Stomach (tissue), 9 donors: ENCODE results near the gene AQR. TPM values are rescaled to one million over a fixed set of nuclear protein-coding genes. Genes with fewer than 3 reads are reported as not detected.

Experiments
- DNase-seq, 2 donors: peaks; one replicate each; pipeline versions ENCODE4 v3.0.0 to v3.0.0-alpha.2; 2013 to 2019
- H3K27ac ChIP-seq, 5 donors: fragments of 200-600 bp in 4 of 5; sonication (generic) in 4 of 5; one replicate each; pipeline ENCODE4 v1.5.1; 2013 to 2019; ENCODE audit warnings: mild to moderate bottlenecking in 1 of 5, moderate library complexity in 1 of 5
- H3K27me3 ChIP-seq, 3 donors: fragments of 200-600 bp; sonication (generic); one replicate each; pipeline ENCODE4 v1.5.1; 2017 to 2019; ENCODE audit warnings: mixed run types in 1 of 3
- H3K36me3 ChIP-seq, 4 donors: fragments of 200-600 bp; sonication (generic); 1 replicate in 3 of 4; 2 replicates in 1 of 4; pipeline ENCODE4 v1.5.1; 2016 to 2019
- H3K4me1 ChIP-seq, 4 donors: fragments of 200-600 bp; sonication (generic); one replicate each; pipeline ENCODE4 v1.5.1; 2016 to 2019
- H3K4me3 ChIP-seq, 4 donors: fragments of 200-600 bp; sonication (generic) in 3 of 4; one replicate each; pipeline ENCODE4 v1.5.1; 2016 to 2019; ENCODE audit warnings: mild to moderate bottlenecking in 1 of 4
- H3K9me3 ChIP-seq, 4 donors: fragments of 200-600 bp; sonication (generic); one replicate each; pipeline ENCODE4 v1.5.1; 2016 to 2019
- CTCF ChIP-seq, 7 experiments: fragments of 450-650 bp in 4 of 7; fragments of 200-600 bp in 3 of 7; sonication (generic) in 3 of 7; IDR thresholded peaks; one replicate each; pipeline ENCODE4 v1.5.1; 2016 to 2019; ENCODE audit warnings: antibody characterized with exemption in 7 of 7, control low read depth in 2 of 7, mild to moderate bottlenecking in 1 of 7
- EP300 ChIP-seq: sonication (generic); formaldehyde crosslinking; IDR thresholded peaks from one replicate; pipeline ENCODE4 v1.6.1; 2017; ENCODE audit warnings: antibody characterized with exemption
- POLR2A ChIP-seq, 4 donors: fragments of 450-650 bp; IDR thresholded peaks; one replicate each; pipeline ENCODE4 v1.6.1; 2016; ENCODE audit warnings: antibody characterized with exemption in 4 of 4, control low read depth in 2 of 4, mild to moderate bottlenecking in 1 of 4, moderate library complexity in 1 of 4
- POLR2AphosphoS5 ChIP-seq, 3 donors: sonication (generic); formaldehyde crosslinking; IDR thresholded peaks; one replicate each; pipeline ENCODE4 v1.6.1; 2016; ENCODE audit warnings: antibody characterized with exemption in 3 of 3
- WGBS, 5 donors: extraction: QIAGEN DNeasy Blood & Tissue Kit in 3 of 5; methylation state at CpG; one replicate each; pipeline versions ENCODE4 v1.1.5 to v1.1.7; 2013 to 2018; 5-methylcytosine and 5-hydroxymethylcytosine counted together
- intact Hi-C: fragments of 100-400 bp; cut with DNase I; formaldehyde crosslinking; loops from one replicate; pipeline ENCODE4 v1.15.1; 2023; ENCODE audit warnings: low total_unique reads
- polyA plus RNA-seq, 3 donors: library from polyadenylated mRNA; stranded (reverse); fragments of 200-250 nt; gene quantifications; one replicate each; pipeline ENCODE4 v1.2.3, GENCODE V29; 2013
- total RNA-seq, 5 donors: library from RNA; depleted of rRNA; stranded (reverse); fragments of >200 nt; gene quantifications; one replicate each; pipeline versions ENCODE4 v1.1.0 to v1.2.3, GENCODE V29; 2014 to 2016
- donor health status: healthy with polysubstance abuse.
- donor health status: Bipolar disorder and iron deficiency.
- donor health status: healthy.

The AQR gene
- total and polyA plus RNA-seq, 8 donors = 4.5 to 54.5 (median 9.6) TPM

DNA sequence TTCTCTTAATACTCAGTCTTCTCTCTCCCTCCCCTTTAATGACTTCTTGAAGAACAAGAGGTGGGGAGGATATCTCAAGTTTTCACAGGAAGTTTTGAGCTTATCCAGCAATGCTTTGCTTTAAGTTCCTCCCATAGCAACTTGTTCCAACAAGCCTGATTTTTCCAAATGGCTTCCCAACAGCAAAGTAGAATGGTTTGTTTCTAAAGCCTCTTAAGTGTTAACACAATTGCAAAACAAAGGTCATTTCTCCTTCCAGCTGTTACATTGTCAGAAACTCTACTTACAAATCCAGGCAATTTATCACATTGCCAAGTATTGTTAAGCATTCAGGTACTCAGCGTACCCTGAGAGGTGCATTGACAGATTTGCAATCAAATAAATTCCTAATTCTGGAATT, 25.4 kb upstream of the AQR start:
- Histone ChIP-seq H3K9me3 (no peaks in the 10 kb centered on the region), H3K36me3 (no peaks in the 10 kb centered on the region), H3K4me1 (no peaks in the 10 kb centered on the region), H3K27me3 (peaks cover 0 to 8% (median 0%) of the 10 kb centered on the region in 3 donors), H3K4me3 (no peak overlapping the region), H3K27ac (no peak overlapping the region)
- TF ChIP-seq CTCF (IDR thresholded peaks at IDR 0.05) (no peak), POLR2A (IDR thresholded peaks at IDR 0.05) (no peak), POLR2AphosphoS5 (IDR thresholded peaks at IDR 0.05) (no peak)
- 63 to 75% (median 71%) methylated on average over 1 of the region's 1 CpG for WGBS, 5 donors
- DNase-seq = no peak
- intact Hi-C loops = no loop called here

DNA sequence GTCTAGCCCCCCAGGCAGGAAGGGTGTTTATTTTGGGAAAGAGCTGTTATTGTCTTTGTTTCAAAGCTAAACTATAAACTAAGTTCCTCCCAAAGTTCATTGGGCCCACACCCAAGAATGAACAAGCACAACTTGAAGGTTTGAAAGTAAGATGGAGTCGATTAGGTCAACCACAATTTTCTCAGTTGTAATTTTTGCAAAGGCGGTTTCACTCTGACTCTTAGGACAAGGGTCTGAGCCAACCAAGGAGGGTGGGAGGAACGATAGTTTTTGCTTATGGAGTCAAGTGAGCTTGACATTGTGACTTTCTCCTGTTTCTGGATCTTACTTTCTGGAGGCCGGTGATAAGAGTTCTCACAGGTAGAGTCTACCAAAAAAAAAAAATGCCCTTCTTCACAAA, 24.3 kb upstream of the AQR start:
- DNase-seq = no peak
- Histone ChIP-seq H3K4me1 (peaks cover 0 to 6% (median 5%) of the 10 kb centered on the region in 4 donors), H3K27ac (no peak overlapping the region), H3K27me3 (peaks cover 0 to 8% (median 0%) of the 10 kb centered on the region in 3 donors), H3K4me3 (no peak overlapping the region), H3K36me3 (no peaks in the 10 kb centered on the region), H3K9me3 (no peaks in the 10 kb centered on the region)
- intact Hi-C loops = no loop called here
- WGBS, 5 donors = 74 to 89% (median 78%) methylated on average over 4 of the region's 4 CpGs
- TF ChIP-seq POLR2AphosphoS5 (IDR thresholded peaks at IDR 0.05) (no peak), CTCF (IDR thresholded peaks at IDR 0.05) (no peak), POLR2A (IDR thresholded peaks at IDR 0.05) (no peak), EP300 (no peak)

DNA sequence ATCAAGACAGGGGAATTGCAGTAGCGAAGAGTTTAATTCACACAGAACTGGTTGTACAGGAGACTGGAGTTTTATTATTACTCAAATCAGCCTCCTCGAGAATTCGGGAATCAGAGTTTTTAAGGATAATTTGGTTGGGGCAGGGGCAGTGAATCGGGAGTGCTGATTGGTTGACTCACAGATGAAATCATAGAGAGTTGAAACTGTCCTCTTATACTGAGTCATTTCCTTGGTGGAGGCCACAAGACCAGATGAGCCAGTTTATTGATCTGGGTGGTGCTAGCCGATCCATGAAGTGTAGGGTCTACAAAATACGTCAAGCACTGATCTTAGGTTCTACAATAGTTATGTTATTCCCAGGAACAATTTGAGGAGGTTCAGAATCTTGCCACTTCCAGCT, 23.9 kb upstream of the AQR start:
- H3K27ac ChIP-seq = no peak overlapping the region
- 70 to 81% (median 78%) methylated on average over 6 of the region's 6 CpGs for WGBS, 5 donors
- intact Hi-C loops = no loop called here
- no peaks in the 10 kb centered on the region for H3K36me3 ChIP-seq
- H3K27me3 ChIP-seq = peaks cover 0 to 8% (median 0%) of the 10 kb centered on the region in 3 donors
- no peaks in the 10 kb centered on the region for H3K9me3 ChIP-seq
- TF ChIP-seq CTCF (IDR thresholded peaks at IDR 0.05) = no peak
- TF ChIP-seq POLR2AphosphoS5 (IDR thresholded peaks at IDR 0.05) = no peak
- TF ChIP-seq POLR2A (IDR thresholded peaks at IDR 0.05) = no peak
- no peak for TF ChIP-seq EP300
- H3K4me1 ChIP-seq = peaks cover 0 to 7% (median 6%) of the 10 kb centered on the region in 4 donors
- no peak overlapping the region for H3K4me3 ChIP-seq
- no peak for DNase-seq

DNA sequence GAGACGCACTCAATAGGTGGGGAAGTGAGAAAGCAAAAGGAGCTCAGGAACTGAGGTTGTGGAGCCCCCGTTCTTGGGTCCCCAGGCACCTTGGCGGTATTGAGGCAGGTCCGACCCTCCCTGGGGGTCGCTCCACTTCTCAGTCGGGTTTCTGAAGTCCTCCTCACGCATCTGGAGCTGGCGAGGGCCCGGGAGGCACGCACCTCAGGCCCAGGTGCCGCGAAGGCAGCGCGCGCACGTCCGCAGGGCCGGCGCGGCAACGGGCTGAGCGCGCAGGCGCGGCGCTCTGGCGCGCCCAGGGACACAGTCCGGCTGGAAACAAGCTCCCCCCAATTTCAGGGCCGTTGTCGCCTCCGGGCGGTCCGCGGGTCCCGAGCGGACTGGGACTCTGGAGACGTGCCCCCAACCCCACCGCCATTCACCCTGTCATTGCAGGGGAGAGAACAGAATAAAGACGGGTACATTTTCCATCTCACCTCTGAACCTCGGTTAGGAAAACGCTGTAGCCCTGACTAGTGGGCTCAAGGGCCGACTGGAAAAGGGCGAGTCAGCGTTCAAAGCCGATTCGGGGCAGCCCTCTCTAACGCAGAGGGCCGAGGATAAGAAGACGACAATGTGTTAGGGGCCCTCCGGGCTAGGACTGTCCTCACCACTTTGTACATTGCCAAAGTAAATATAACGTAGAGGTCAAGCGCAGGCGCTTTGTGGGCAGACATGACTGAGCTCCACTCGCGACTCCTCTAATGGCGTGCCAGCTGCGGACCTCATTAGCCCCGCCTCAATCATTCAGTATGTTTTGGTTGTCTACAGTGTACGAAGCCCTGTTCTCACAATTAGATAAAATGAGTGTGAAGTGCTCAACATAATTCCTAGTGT, 18.7 kb upstream of the AQR start, which contains the start of gene ZNF770:
Gene ZNF770 (minus strand): TSS at position 261 of the 876 bp plus-strand sequence. CDS start 4,853 bp downstream, outside the sequence.
- H3K36me3 ChIP-seq = peaks cover 0 to 14% (median 12%) of the 10 kb centered on the region in 4 donors
- H3K27me3 ChIP-seq = peaks cover 0 to 4% (median 0%) of the 10 kb centered on the region in 3 donors
- H3K9me3 ChIP-seq = no peaks in the 10 kb centered on the region
- peak within 1 kb of the TSS; percentile 94 to 100 (median 96) for H3K27ac ChIP-seq
- intact Hi-C loops = no loop called here
- H3K4me3 ChIP-seq = peak within 1 kb of the TSS; percentile 80 to 89 (median 82)
- TF ChIP-seq POLR2AphosphoS5 (IDR thresholded peaks at IDR 0.05) = peak; percentile 60 to 93 (median 89)
- TF ChIP-seq CTCF (IDR thresholded peaks at IDR 0.05) = peak in 1 of 7 experiments; percentile 13
- TF ChIP-seq POLR2A (IDR thresholded peaks at IDR 0.05) = peak in 1 of 4 donors; percentile 49
- no peak for TF ChIP-seq EP300
- H3K4me1 ChIP-seq = peaks cover 16 to 46% (median 37%) of the 10 kb centered on the region in 4 donors
- WGBS, 5 donors = 0 to 1% (median 0%) methylated on average over 26 to 60 of the region's 60 CpGs
- peak; percentile 83 to 95 for DNase-seq
